ENCODE measurements around the gene PCYT2.

The PCYT2 gene

DNA sequence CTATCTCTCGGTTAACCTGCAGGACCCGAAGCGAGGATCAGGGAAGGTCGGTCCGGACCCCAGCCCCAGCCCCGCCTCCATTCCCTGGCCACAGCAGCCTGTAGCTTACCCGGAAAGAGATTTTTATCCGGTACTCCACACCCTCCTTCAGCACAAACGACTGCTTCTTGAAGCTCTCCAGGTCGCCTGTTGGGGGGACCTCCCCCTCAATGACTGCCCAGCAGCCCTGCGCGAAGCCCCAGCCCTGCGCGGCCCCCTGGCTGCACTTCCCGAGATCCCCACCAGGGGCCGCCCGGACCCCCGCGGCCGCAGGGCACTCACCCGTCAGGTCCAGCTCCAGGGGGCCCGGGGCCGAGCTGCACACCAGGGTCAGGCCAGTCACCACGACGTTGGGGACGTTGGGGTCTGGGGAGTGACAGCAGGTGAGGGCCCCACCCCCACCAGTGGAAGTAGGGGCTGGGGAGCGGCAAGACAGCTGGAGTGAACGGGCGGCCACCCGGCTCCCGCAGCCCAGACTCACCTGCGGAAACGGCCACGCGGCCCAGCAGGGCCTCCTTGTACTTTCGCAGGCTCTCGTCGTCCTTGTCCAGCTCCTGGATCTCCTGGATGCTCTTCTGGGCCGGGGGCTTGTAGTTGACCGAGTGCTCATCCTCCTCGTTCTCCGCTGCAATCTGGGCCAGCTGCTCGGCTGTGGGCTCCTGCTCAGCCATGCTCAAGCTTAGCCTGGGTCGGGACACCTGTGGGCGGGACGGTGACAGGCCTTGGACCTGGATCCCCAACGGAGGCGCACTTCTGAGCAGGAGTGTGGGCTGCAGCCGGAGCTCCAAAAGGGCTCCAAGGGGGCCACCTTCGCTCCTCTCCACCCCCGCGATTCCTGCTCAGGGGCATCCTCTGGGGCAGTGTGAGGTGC, 41.7 kb downstream of the PCYT2 start:
- no peak for DNase-seq (ENCODE audit: low spot score)

DNA sequence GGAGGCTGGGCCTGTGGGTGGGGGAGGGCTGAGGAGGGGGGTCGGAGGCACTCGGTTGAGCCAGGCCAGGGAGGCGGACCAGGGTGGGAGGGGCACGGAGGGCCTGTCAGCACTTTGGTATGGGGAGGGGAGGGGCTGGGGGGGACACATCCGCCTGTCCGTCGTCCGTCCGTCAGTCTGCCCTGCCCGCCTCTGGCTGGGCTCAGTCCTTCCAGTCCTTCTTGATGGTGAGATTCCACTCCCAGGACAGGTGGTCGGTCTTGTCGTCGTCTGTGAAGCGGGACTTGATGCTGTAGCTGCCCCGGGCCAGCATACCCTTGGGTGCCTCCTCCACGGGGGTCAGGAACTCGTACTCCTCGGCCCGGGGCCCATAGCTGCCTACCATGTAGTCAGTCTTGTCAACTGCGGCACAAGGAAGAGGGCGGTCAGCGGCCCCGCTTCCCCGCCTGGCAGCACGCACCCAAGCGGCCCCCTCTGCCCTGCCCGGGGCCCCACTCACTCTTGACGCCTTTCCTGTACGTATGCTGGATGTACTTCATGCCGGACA, 42.5 kb downstream of the PCYT2 start:
- DNase-seq (ENCODE audit: low spot score), result no peak

DNA sequence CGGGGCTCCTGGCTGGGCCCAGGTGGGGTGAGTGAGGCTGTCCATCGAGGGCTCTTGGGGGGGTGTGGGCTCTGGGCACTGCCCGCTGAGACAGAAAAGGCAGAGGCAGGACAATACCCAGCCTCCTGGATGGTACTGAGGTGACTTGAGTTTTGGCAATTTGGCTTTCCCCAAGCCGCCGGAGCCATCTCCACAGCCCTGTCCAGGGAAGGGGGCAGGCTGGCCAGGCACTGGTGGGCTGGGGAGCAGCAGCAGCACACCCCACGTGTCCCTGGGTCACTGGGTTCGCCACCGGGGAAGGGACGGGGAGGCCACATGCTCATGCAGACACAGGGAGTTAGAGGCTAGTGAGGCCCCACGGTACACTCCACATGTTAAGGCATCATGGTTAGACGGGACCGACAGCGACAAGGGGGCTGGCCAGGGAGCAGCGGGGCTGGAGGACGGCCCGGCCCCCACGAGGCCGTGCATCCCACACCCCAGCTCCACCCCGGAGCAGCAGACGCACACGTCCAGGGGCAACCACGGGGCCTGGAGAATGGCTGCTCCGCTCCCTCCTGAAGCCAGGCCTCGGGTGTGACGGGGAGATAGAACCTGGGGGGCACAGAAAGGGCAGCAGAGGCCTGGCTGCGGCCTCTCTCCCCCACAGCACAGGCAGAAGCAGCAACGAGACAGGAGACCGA, 43.1 kb downstream of the PCYT2 start:
- no peak for DNase-seq (ENCODE audit: low spot score)

DNA sequence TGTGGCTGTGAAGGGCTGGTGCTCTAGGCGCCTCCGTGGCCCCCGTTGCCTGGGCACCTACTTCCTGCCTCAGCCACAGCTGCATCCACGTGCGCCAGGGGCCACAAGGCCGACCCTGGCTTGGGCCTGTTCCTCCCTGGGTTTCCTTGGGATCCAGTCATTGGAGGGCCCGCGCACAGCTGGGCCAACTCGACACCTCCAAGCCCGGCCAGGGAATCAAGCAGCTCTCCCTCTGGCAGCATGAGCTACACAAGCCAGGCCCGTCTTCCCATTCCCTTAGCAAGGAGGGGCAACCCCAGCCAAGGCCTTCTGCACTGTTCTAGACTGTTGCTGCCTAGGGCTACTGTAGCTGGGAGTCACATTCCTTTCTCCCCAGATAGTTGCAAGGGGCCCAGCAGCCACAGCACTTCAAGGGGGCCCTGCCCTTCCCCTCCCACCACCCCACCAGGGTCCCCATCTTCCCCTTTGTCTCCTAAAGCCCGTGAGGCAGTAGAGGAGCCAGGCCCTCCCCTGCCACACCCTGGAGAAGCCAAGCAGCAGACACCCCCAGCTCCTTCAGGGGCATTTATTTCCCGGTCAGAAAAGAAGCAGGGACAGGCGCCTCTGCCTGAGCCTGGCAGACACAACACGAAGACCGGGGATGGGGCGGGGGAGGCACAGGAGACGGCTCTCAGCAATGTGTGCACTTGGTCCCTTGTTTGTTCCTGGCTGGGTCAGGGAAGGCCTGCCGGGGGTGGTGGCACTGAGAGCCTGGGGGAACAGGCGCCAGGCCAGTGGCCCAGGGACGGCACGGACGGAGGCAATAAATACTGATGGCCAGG, 43.8 kb downstream of the PCYT2 start:
- no peak for DNase-seq (ENCODE audit: low spot score)

DNA sequence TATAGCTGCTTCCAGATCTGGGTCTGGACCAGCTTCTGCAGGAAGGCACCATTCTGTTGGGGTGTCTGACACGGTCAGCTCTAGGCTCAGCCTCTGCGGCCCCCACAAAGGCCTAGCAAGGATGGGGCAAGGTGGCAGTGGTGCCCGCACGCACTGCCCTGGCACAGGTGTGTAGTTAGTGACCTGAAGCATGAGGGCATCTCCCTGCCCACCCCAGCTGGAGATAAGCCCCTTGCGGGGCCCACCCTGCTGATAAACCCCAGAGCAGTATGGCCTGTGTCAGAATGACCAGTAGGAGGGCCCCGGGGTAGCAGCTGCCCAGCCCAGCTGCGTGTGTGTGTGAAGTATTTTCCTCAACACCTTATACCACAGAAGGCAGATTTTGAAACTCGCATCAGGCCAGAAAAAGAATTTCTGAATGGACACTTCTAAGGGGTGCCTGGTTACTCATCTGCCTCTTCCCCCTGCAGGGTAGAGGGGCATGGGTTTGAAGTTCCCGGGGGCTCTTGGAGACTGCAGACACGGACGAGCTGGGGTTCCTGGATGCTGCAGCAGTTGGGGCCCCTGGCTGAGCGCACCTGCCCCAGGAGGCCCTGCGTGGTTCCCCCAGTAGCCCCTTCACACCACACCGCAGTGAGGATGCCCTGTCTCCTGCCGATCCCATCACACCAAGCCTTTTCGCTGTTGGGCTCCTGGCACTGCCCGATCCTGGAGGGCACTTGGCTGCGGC, 44.6 kb downstream of the PCYT2 start:
- no peak for DNase-seq (ENCODE audit: low spot score)

DNA sequence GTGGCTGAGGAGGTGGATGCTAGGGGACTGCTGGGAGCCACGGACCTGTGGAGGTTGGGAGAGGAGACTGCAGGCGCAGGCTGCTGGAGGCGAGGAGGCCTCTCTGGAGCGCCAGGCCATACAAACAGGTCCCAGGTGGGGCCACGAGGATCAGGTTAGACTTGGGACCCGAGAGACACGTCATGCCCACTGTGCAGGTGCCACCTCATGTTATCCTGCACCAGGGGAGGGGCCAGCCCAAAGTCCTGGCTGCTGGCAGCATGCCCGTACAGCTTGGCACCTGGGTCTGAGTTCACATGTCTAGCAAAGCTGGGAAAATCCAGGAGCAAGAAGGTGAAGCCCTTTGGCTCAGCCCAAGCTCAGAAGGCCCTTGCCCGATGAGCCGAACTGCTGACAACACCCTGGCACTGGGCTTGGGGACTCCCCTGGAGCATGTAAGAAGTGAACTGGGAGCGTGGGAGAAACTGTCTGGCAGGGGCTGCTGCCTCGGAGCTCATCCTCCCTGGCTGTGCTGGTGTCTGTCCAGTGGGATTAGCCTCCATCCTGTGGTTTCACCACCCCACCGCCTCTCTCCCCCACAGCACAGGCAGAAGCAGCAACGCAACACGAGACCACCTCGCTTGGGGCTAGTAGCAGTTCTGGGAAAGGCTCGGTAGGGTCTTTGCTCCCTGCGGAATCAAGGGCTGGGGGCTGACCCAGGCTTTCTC, 45.3 kb downstream of the PCYT2 start:
- DNase-seq (ENCODE audit: low spot score), result no peak

DNA sequence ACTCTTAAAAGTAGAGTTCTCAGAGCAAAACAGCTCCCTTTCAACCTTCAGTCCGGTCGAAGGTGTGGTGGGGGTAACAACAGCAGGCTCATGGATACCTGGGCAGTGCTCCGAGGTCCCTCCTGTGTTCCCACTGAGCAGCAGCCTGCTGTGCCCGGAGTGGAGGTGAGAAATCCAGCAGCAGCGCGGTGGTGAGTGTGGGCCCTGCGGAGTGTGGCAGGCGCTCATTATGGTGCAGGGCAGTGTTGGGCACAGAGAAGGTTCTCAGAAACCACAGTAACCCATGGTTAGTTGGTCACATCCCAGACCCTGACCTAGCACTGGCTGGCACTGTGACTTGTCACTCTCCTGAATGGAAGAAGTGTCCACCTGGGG, 45.9 kb downstream of the PCYT2 start:
- no peak for DNase-seq (ENCODE audit: low spot score)

DNA sequence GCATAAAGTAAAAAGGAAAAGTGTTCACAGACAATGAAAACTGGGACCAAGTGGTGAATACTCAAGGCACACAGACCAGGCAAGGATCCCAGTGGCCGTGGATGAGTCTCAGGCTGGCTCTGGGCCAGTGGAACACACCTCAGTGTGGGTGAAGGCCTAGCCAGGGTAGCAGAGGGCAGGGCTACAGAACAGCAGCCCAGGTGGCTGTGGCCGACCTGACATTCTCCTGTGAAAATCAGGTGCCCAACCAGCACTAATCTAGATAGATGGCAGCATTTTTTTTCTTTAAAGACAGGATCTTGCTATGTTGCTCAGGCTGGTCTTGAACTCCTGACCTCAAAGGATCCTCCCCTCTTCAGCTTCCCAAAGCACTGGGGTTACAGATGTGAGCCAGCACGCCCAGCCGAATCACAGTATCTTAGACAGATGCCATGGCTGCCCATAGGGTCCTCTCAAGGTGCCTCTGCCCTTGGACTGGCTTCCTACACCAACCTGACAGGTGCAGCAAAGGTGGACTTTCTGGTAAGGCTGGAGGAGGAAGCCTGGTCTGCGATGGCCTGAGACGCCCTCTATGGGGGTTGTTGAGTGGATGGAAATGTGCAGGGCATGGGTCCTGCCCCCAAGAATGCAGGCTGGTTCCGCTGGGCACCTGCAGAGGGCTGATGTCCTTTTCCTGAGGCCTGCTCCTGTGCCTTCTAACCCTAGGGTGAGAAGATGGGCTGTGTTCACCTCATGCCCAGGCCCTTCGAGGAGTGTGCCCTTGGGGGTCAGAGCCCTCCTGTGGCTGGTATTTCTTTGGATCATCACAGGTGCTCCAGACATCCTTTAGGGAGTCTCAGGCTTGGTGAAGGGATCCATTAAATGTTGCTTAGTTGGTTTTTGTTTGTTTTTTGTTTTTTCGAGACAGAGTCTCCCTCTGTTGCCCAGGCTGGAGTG, 47.1 kb downstream of the PCYT2 start:
- DNase-seq (ENCODE audit: low spot score), result no peak

DNA sequence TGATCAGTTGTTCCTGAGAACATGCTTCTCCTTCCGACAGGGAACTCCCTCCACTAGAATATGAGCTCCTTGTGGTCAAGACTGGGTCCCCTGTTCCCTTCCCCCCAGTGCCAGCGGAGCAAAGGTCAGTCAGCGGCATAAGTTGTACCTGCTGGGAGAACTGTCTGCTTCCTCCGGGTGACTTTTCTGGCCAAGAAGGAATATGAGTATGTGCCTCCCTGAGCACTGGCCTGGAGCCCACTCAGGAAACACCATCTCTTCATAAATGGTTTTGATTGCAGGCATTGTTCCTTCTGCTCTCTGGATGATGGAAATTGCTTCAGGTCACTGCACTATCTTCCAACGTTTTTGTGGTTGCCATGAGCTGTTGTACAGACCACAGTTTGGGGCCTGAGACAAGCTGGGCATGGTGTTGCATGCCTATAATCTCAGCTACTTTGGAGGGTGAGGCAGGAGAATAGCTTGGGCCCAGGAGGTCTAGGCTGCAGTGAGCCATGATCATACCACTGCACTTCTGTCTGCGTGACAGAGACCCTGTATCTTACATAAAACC, 48.0 kb downstream of the PCYT2 start:
- no peak for DNase-seq (ENCODE audit: low spot score)

DNA sequence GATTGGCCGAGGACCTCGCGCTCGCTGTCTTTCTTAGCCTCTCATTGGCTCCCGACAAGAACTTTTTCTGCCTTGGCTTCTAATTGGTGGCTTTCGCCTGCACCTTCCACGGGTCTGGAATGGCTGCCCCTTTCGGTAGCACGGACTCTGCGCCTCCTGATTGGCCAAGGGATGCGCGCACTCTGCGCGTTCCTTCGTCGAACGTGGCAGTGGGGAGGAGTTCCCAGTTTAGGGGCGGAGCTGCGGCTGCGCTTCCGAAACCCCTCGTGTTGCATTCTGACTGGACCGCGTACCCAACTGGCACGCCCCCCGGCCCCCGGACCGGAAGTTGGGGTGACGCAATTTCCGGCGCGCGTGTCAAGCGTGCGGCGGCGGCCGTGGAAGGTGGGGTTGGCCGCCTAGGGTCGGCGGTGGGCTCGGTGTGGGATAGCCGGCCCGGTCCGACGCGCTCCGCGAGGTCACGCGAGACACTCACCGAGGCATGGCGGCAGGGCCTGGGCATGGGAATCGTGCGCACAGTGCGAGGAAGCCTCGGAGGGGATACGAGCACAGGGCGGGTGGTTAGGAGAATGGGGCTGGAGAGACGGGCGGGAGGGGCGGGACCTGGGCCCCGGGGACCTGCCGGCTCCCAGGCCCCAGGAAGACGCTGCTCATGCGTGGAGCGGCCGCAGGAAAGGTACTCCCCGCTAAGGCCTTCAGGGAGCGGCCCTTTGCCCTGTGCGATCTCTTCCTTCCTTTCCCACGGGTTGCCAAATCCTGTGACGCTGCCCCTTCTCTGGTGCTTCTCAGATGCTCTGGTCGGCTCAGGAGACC, 50.2 kb downstream of the PCYT2 start:
- DNase-seq (ENCODE audit: low spot score), result peak; percentile 100

DNA sequence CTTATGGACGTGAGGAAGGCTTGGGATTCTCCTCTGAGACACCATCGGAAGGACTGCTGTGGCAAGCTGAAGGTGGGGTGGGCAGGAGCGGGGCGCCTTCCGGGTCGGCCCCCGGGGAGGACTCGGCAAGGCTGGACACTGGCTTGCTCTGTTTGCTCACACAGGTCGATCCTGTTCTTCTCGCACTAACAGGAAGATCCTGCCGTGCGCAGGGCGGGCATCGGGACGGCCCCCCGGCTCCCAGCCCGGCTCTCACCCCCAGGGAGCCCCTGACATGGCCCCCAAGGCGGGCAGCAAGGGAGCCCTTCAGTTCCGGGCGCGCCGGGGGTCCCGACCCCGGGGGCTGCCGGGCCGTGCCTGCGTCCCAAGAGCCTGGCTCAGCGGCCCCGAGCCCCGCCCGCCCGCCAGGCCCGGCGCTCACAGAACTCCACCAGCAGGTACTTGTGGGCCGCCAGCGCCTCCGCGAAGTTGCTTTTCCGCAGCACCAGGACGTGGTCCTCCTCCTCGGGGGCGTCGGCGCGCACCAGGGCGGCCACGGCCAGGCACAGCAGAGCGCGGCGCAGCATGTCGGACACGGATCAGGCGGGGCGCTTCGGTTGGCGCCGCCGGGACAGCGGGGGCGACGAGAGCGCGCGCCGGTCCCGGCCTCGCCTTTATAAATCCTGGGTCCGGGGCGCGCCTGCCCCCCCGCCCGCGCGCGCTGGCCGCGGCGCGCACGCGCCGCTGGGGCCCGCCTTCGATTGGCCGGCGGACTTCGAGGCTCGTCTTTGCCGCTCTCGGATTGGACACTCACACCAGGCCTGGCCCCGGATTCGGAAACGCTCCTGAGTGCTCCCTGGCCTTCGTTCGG, 51.1 kb downstream of the PCYT2 start, which contains the start of gene P4HB:
Gene P4HB (minus strand): TSS at position 630 of the 850 bp plus-strand sequence. CDS start 64 bp downstream, at position 566.
- DNase-seq (ENCODE audit: low spot score), result no peak

DNA sequence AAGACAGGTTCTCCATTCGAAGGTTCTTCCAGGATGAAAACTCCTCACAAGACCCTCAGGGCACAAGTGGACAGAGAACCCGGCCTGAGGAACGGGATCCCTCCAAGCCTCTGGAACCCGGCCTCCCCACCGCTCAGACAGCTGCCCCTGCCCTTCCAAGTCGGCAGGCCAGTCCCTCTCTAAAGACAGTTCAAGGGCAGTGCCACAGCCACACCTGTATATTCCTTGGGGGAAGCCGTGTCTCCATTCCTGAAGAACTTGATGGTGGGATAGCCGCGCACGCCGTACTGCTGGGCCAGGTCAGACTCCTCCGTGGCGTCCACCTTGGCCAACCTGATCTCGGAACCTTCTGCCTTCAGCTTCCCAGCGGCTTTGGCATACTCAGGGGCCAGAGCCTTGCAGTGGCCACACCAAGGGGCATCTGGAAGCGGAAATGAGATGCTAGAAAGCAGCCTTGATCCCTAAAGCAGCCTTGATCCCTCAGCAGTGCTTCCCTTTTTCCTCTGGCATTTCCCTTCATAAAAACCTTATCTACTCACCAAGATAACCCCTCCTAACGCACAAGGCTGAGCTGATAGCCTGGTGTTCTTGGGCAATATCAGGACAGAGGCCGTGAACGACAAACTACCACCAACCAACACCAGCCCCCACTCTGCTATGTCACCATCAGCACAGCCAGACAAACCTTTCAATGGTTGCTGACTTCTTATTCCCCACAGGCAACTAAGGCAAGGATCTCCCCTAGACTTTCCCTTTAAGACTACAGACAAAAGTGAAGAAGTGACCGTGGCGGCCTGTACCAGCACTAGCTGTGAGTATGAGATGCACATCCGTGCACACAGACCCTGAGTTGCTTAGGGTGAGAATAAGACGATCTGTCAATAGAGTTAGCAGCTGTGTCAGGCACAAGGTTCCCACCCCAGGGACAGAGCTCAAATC, 52.0 kb downstream of the PCYT2 start:
- DNase-seq (ENCODE audit: low spot score), result no peak

DNA sequence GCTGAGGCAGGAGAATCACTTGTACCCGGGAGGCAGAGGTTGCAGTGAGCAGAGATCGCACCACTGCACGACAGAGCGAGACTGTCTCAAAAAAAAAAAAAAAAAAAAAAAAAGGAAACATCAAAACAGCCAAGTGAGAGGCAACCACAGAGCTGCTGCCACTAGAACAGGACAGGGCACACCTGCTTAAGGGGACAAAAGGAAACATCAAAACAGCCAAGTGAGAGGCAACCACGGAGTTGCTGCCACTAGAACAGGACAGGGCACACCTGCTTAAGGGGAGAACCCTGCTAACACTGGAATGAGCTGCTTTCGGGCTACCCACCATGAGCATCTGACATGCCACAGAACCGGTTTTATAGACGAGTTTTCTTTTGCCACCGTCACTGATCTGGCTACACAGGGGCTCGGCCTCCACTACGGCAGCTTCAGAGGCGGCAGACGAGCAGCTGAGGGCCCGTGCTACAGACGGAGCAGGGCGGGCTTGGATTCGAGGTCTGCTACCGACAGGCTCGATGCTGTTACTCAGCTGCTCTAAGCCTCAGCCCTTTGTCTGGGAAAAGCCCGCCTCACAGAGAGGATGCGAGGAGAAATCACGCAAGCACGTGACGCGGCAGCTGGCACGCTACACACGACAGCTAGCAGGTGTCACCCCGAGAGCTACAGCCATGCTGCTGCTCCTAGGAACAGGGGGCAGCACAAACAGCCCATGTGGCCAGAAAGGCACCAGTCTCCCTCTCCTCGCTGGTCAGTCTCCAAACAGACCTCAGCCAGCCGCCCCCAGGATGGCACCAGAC, 52.8 kb downstream of the PCYT2 start:
- no peak for DNase-seq (ENCODE audit: low spot score)

DNA sequence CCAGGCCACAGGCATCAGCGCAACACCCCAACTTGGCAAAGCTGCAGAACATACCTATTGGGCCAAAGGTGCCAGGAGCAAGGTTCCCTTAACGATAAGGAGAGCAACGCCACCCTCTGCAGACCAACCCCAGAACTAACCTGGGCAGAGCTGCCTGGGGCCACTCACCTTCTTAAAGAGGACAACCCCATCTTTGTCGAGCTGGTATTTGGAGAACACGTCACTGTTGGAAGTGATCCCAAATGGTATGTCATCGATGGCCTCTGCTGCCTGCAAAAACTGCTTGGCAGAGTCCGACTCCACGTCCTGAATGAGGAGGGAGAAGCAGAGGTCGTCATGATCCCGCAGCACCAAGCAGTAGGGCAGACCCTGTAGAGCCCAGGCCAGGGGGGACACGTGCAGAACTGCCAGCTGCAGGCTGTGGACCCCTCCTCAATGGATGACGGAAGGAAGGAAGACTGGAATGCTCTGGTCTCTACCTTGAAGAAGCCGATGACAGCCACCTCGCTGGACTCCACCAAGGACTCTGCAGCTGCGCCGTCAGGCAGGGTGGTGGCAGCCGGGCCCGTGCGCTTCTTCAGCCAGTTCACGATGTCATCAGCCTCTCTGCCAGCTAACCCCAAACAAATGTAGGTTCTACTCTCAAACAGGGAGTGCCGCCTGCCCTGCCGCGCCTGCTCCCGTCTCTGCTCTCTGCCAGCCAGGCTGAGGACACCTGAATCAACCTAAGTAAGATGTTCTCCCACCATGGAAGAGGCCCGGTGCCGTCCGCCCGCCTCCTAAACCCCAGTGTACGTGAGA, 56.0 kb downstream of the PCYT2 start:
- DNase-seq (ENCODE audit: low spot score), result no peak

DNA sequence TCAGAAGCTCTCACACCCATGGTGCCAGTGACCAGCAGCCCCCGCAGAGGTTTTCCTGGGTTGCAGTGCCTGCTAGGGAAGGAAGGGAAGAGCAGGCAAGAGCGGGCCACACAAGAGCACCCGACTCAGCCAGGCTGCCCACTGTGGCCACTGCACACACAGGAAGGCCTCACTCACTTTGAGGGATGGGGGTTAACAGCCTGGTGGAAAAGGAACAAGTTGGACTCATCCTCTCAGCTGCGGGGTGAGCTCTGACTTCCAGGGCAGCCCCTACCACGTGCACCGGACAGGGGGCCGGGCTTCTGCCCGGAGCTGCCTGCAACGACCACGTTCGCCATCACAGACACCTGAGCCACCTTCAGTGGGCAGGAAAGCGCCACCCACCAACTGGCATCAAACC, 59.0 kb downstream of the PCYT2 start:
- no peak for DNase-seq (ENCODE audit: low spot score)
